ENCODE data around the gene COQ8A. TPM values are rescaled to one million over a fixed set of nuclear protein-coding genes. Genes with fewer than 3 reads are reported as not detected.

COQ8A gene
- total and polyA plus RNA-seq, 2 experiments from 2014 or later: 25.2 to 37.4 TPM

- H3K4me2 ChIP-seq: no peak overlapping the region
- H2AFZ ChIP-seq: no peak overlapping the region
- no peaks in the 10 kb centered on the region for H3K27me3 ChIP-seq (ENCODE audit: insufficient read depth)
- H3K27ac Mint-ChIP-seq: no peak overlapping the region
- no peaks in the 10 kb centered on the region for H3K79me2 ChIP-seq (replicated peaks; ENCODE audit: insufficient read depth)
- ATAC-seq (no peak), DNase-seq (ENCODE audit: low spot score) (no peak)
- TF ChIP-seq JUNB (IDR thresholded peaks at IDR 0.05; ENCODE audit: unreplicated experiment): no peak
- no peak overlapping the region for H3K27ac ChIP-seq (ENCODE audit: low read depth)
- H4K20me1 ChIP-seq (replicated peaks; ENCODE audit: insufficient read depth): no peaks in the 10 kb centered on the region; the same call in 1 of the 2 replicates
- no peaks in the 10 kb centered on the region for H3K9me3 Mint-ChIP-seq
- H3K4me3 ChIP-seq: no peak overlapping the region
- no peaks in the 10 kb centered on the region for H3K4me1 Mint-ChIP-seq
- no peaks in the 10 kb centered on the region for H3F3A ChIP-seq (replicated peaks; ENCODE audit: low read depth)
- no peak overlapping the region for H3K4me3 Mint-ChIP-seq
- peaks cover 2% of the 10 kb centered on the region for H3K27me3 Mint-ChIP-seq (ENCODE audit: insufficient read depth, low read depth, poor library complexity)
- H3K9me2 ChIP-seq (ENCODE audit: insufficient read depth): no peaks in the 10 kb centered on the region
- peaks cover 15% of the 10 kb centered on the region; the same call in 2 of the 3 replicates for H3K36me3 Mint-ChIP-seq (ENCODE audit: low read depth)
- no peaks in the 10 kb centered on the region for H3K36me3 ChIP-seq (ENCODE audit: insufficient read depth)
- no peaks in the 10 kb centered on the region for H3K4me1 ChIP-seq (ENCODE audit: insufficient read depth)
Measured at GRCh38 chr1:227003165-227003564, 63.1 kb downstream of the COQ8A start.

GRCh38 chr1:227004796-227005195, 64.7 kb downstream of the COQ8A start:
- DNase-seq (ENCODE audit: low spot score) (no peak), ATAC-seq (no peak)
- Histone ChIP-seq H3K4me2 (no peak overlapping the region), H3K79me2 (replicated peaks; ENCODE audit: insufficient read depth) (no peaks in the 10 kb centered on the region), H3K9me2 (ENCODE audit: insufficient read depth) (no peaks in the 10 kb centered on the region), H3K27me3 (ENCODE audit: insufficient read depth) (no peaks in the 10 kb centered on the region), H2AFZ (no peak overlapping the region), H4K20me1 (replicated peaks; ENCODE audit: insufficient read depth) (no peaks in the 10 kb centered on the region; the same call in 1 of the 2 replicates), H3K36me3 (ENCODE audit: insufficient read depth) (no peaks in the 10 kb centered on the region), H3K27ac (ENCODE audit: low read depth) (no peak overlapping the region), H3K4me3 (no peak overlapping the region), H3F3A (replicated peaks; ENCODE audit: low read depth) (no peaks in the 10 kb centered on the region), H3K4me1 (ENCODE audit: insufficient read depth) (no peaks in the 10 kb centered on the region)
- H3K27me3 Mint-ChIP-seq (ENCODE audit: insufficient read depth, low read depth, poor library complexity): no peaks in the 10 kb centered on the region
- no peaks in the 10 kb centered on the region for H3K4me1 Mint-ChIP-seq
- no peaks in the 10 kb centered on the region for H3K9me3 Mint-ChIP-seq
- H3K4me3 Mint-ChIP-seq: no peak overlapping the region
- peaks cover 6% of the 10 kb centered on the region; the same call in 2 of the 3 replicates for H3K36me3 Mint-ChIP-seq (ENCODE audit: low read depth)
- no peak overlapping the region for H3K27ac Mint-ChIP-seq
- TF ChIP-seq POLR2AphosphoS5 (IDR thresholded peaks at IDR 0.05; ENCODE audit: low read depth) (no peak), ZNF462 (CRISPR knock-in tag; IDR thresholded peaks at IDR 0.05) (no peak), EZH2phosphoT487 (IDR thresholded peaks at IDR 0.05; ENCODE audit: unreplicated experiment) (no peak), STAT1 (IDR thresholded peaks at IDR 0.05; ENCODE audit: unreplicated experiment) (no peak), CREB1 (CRISPR knock-in tag; IDR thresholded peaks at IDR 0.05; ENCODE audit: low read depth) (no peak), ZNF114 (CRISPR knock-in tag; IDR thresholded peaks at IDR 0.05) (no peak), EZH2 (IDR thresholded peaks at IDR 0.05; ENCODE audit: low read depth, unreplicated experiment) (no peak), JUNB (IDR thresholded peaks at IDR 0.05; ENCODE audit: unreplicated experiment) (no peak), REST (IDR thresholded peaks at IDR 0.05; ENCODE audit: unreplicated experiment) (no peak), ZNF331 (CRISPR knock-in tag; IDR thresholded peaks at IDR 0.05; ENCODE audit: low read depth) (no peak), CTCF (conservative IDR thresholded peaks at IDR 0.05; ENCODE audit: low read depth in 2 of 2) (no peak)
